Liver (tissue), 3 donors: ENCODE results near the gene MFGE8.

Experiments
- ATF3 ChIP-seq: IDR thresholded peaks from 2 replicates; pipeline ENCODE4 v1.6.1; 2016; ENCODE audit warnings: antibody characterized with exemption
- CTCF ChIP-seq: fragments of 150-350 bp; IDR thresholded peaks from 2 replicates; pipeline ENCODE4 v1.5.1; 2017; ENCODE audit warnings: improper control_type of control experiment, low read depth, low read length; ENCODE audit not compliant: missing input control
- EGR1 ChIP-seq, 2 donors: IDR thresholded peaks; 2 replicates each; pipeline ENCODE4 v1.6.1; 2016 to 2018; ENCODE audit warnings: antibody characterized with exemption in 2 of 2, low read depth in 2 of 2
- FOXA1 ChIP-seq: IDR thresholded peaks from 2 replicates; pipeline ENCODE4 v1.6.1; 2016; ENCODE audit warnings: antibody characterized with exemption
- JUND ChIP-seq, 2 donors: IDR thresholded peaks; 2 replicates each; pipeline ENCODE4 v1.6.1; 2016; ENCODE audit warnings: antibody characterized with exemption in 2 of 2
- MAX ChIP-seq: IDR thresholded peaks from 2 replicates; pipeline ENCODE4 v1.6.1; 2016; ENCODE audit warnings: antibody characterized with exemption
- REST ChIP-seq: IDR thresholded peaks from 2 replicates; pipeline ENCODE4 v1.6.1; 2016; ENCODE audit warnings: antibody characterized with exemption, mild to moderate bottlenecking
- SP1 ChIP-seq: IDR thresholded peaks from 2 replicates; pipeline ENCODE4 v1.6.1; 2018; ENCODE audit warnings: antibody characterized with exemption, mild to moderate bottlenecking
- TAF1 ChIP-seq: conservative IDR thresholded peaks from 2 replicates; pipeline ENCODE4 v1.6.1; 2016; ENCODE audit warnings: antibody characterized with exemption, mild to moderate bottlenecking
- YY1 ChIP-seq: IDR thresholded peaks from 2 replicates; pipeline ENCODE4 v1.6.1; 2016; ENCODE audit warnings: antibody characterized with exemption, mild to moderate bottlenecking
- donor health status: healthy.
- donor health status: healthy.

- no peak for TF ChIP-seq JUND (IDR thresholded peaks at IDR 0.05)
- no peak for TF ChIP-seq CTCF
- no peak for TF ChIP-seq EGR1 (IDR thresholded peaks at IDR 0.05; ENCODE audit: low read depth in 2 of 2)
- TF ChIP-seq MAX = no peak
- no peak for TF ChIP-seq REST
- TF ChIP-seq ATF3 = no peak
- TF ChIP-seq YY1 = no peak
- no peak for TF ChIP-seq SP1
- TF ChIP-seq FOXA1 = no peak
- no peak for TF ChIP-seq TAF1
Measured at GRCh38 chr15:88894819-88895767, 18.1 kb downstream of the MFGE8 start, which contains the start of gene HAPLN3.
